Hepatocyte (in vitro differentiated cells): ENCODE measurements around the gene RAB2B. TPM values are rescaled to one million over a fixed set of nuclear protein-coding genes. Genes with fewer than 3 reads are reported as not detected.

Experiments used
- DNase-seq: peaks from one replicate; pipeline ENCODE4 v3.0.0-alpha.2; 2016; ENCODE audit warnings: low spot score
- H2AFZ ChIP-seq: fragments of 200-600 bp; sonication (generic); 2 replicates; pipeline ENCODE4 v1.6.0; 2016; ENCODE audit warnings: antibody characterized with exemption, mild to moderate bottlenecking
- H3K27ac ChIP-seq: fragments of 200-600 bp; sonication (generic); 2 replicates; pipeline ENCODE4 v1.5.1; 2016; ENCODE audit warnings: mild to moderate bottlenecking
- H3K27me3 ChIP-seq: fragments of 200-600 bp; sonication (generic); 2 replicates; pipeline ENCODE4 v1.6.1; 2016
- H3K36me3 ChIP-seq: fragments of 200-600 bp; sonication (generic); replicated peaks from 2 replicates; pipeline ENCODE4 v1.5.1; 2016; ENCODE audit warnings: low read depth; ENCODE audit not compliant: insufficient read depth
- H3K4me1 ChIP-seq: fragments of 200-600 bp; sonication (generic); 2 replicates; pipeline ENCODE4 v1.5.1; 2016; ENCODE audit warnings: mild to moderate bottlenecking, moderate library complexity; ENCODE audit not compliant: insufficient read depth
- H3K4me2 ChIP-seq: fragments of 200-600 bp; sonication (generic); 2 replicates; pipeline ENCODE4 v1.6.0; 2016
- H3K4me3 ChIP-seq: fragments of 200-600 bp; sonication (generic); 2 replicates; pipeline ENCODE4 v1.5.1; 2016; ENCODE audit warnings: mild to moderate bottlenecking
- H3K79me2 ChIP-seq: fragments of 200-600 bp; sonication (generic); 2 replicates; pipeline ENCODE4 v1.6.0; 2017; ENCODE audit warnings: mild to moderate bottlenecking
- H3K9me2 ChIP-seq: fragments of 200-600 bp; sonication (generic); replicated peaks from 2 replicates; pipeline ENCODE4 v1.6.0; 2017; ENCODE audit warnings: mild to moderate bottlenecking; ENCODE audit not compliant: insufficient read depth
- H3K9me3 ChIP-seq: fragments of 200-600 bp; sonication (generic); 2 replicates; pipeline ENCODE4 v1.5.1; 2016; ENCODE audit warnings: low read depth, mild to moderate bottlenecking
- H4K20me1 ChIP-seq: fragments of 200-600 bp; sonication (generic); 2 replicates; pipeline ENCODE4 v1.6.0; 2016; ENCODE audit warnings: mild to moderate bottlenecking; ENCODE audit not compliant: insufficient read depth, poor library complexity, severe bottlenecking
- CTCF ChIP-seq: fragments of 200-600 bp; sonication (generic); IDR thresholded peaks from 2 replicates; pipeline ENCODE4 v1.5.1; 2016; ENCODE audit warnings: antibody characterized with exemption, mild to moderate bottlenecking; ENCODE audit not compliant: poor library complexity
- EZH2 ChIP-seq: fragments of 200-600 bp; sonication (generic); IDR thresholded peaks from 2 replicates; pipeline ENCODE4 v1.6.1; 2016; ENCODE audit warnings: antibody characterized with exemption, mild to moderate bottlenecking, borderline replicate concordance
- EZH2phosphoT487 ChIP-seq: fragments of 200-600 bp; sonication (generic); IDR thresholded peaks from one replicate; pipeline ENCODE4 v1.6.1; 2018; ENCODE audit warnings: antibody characterized with exemption, mild to moderate bottlenecking, low read depth, moderate library complexity; ENCODE audit not compliant: unreplicated experiment, severe bottlenecking
- WGBS: methylation state at CpG from one replicate; pipeline ENCODE4 v1.1.6; 2016; ENCODE audit warnings: low lambda C conversion rate; ENCODE audit errors: missing lambda C conversion rate; 5-methylcytosine and 5-hydroxymethylcytosine counted together
- polyA plus RNA-seq: library from polyadenylated mRNA; unstranded; fragments of >200 nt; fragmentation: Nextera tagmentation; extraction: Ambion mirVana; gene quantifications from 2 replicates; pipeline ENCODE4 v1.2.1, GENCODE V29; 2016
- total RNA-seq: library from RNA; depleted of rRNA; stranded (reverse); fragments of >200 nt; gene quantifications from 2 replicates; pipeline ENCODE4 v1.2.3, GENCODE V29; 2014

Gene RAB2B
- total and polyA plus RNA-seq, 2 experiments from 2014 or later = 12.8 to 20.7 TPM

DNA sequence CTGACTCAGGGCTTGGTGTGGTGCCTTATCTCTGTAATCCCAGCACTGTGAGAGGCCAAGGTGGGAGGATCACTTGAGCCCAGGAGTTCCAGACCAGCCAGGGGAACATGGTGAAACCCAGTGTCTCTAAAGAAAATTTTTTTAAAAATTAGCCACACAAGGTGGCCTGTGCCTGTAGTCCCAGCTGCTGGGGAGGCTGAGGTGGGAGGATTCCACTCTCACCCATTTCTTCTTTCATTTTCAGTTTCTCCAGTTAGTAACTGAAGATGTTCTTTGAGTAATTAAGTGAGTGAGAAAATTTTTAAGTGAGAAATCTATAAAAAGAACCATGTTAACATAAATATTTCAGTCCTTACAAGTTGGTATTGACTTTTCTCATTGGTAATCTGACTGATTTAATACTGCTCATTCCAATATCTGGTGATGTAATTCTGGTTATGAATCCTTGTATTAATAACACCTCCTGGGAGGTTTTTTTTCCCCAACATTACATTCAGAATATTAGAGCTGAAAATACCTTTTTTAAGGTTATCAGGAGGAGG lies 28.3 kb upstream of the RAB2B start:
- Histone ChIP-seq H3K9me2 (no peaks in the 10 kb centered on the region), H3K36me3 (no peaks in the 10 kb centered on the region), H3K4me2 (no peak overlapping the region), H3K27me3 (no peaks in the 10 kb centered on the region), H3K79me2 (peaks cover 67% of the 10 kb centered on the region), H2AFZ (no peak overlapping the region), H3K4me3 (no peak overlapping the region), H3K27ac (no peak overlapping the region), H3K4me1 (peaks cover 2% of the 10 kb centered on the region), H3K9me3 (no peaks in the 10 kb centered on the region), H4K20me1 (no peaks in the 10 kb centered on the region)
- TF ChIP-seq EZH2 = no peak
- TF ChIP-seq CTCF = no peak
- TF ChIP-seq EZH2phosphoT487 = no peak
- DNase-seq = no peak

DNA sequence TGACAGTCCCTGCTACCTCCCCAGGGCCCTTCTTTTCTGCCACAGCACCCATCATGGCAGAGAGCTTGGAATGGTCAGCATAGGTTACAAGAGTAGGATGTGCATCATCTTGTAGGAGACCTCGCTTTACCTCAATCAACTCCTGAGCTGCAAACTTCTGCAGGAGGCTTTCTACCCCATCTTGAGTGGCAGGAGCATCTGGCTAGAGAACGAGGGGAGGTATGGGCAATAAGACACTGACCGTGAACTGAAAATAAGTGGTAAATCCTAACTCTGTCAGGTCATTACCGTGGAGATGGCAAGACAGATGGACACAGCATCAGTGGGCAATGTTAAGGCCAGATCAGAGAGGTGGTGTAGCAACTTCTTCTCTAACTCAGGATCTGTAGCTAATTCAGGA lies 26.6 kb upstream of the RAB2B start:
- Histone ChIP-seq H3K4me1 (no peaks in the 10 kb centered on the region), H4K20me1 (no peaks in the 10 kb centered on the region), H3K36me3 (no peaks in the 10 kb centered on the region), H3K4me3 (no peak overlapping the region), H3K27me3 (no peaks in the 10 kb centered on the region), H3K4me2 (no peak overlapping the region), H3K27ac (no peak overlapping the region), H3K9me3 (no peaks in the 10 kb centered on the region), H3K79me2 (peaks cover 50% of the 10 kb centered on the region), H3K9me2 (no peaks in the 10 kb centered on the region), H2AFZ (no peak overlapping the region)
- no peak for DNase-seq
- TF ChIP-seq EZH2phosphoT487 (no peak), CTCF (no peak), EZH2 (no peak)
- WGBS = 80% methylated on average over 4 of the region's 4 CpGs

DNA sequence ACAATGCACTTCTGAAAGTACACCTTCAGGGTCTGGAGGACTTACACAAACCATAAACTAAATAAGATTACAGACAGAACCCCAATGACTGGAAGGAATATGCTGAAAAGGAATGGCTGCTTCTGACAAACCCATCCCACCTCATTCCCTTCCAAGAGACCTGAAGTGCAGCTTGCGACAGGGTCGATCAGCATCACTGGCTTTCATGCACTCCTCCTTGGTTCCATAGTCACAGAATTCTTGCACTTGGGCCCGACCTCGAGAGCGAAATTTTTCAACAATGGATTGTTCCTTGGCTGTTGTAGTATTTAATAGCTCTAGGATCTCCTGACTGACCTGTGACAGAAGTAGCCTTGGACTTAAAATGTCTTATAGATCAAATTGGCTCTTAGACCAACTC lies 24.8 kb upstream of the RAB2B start:
- H4K20me1 ChIP-seq = no peaks in the 10 kb centered on the region
- H3K27me3 ChIP-seq = no peaks in the 10 kb centered on the region
- H2AFZ ChIP-seq = no peak overlapping the region
- H3K4me1 ChIP-seq = no peaks in the 10 kb centered on the region
- peaks cover 32% of the 10 kb centered on the region for H3K79me2 ChIP-seq
- 97% methylated on average over 5 of the region's 5 CpGs for WGBS
- no peak overlapping the region for H3K4me2 ChIP-seq
- no peak overlapping the region for H3K27ac ChIP-seq
- TF ChIP-seq CTCF (no peak), EZH2 (no peak), EZH2phosphoT487 (no peak)
- H3K9me3 ChIP-seq = no peaks in the 10 kb centered on the region
- no peaks in the 10 kb centered on the region for H3K36me3 ChIP-seq
- no peak for DNase-seq
- H3K9me2 ChIP-seq = no peaks in the 10 kb centered on the region
- H3K4me3 ChIP-seq = no peak overlapping the region
